Endothelial cell of umbilical vein (primary cell): ENCODE results near the gene GRIN3B.

Experiments used
- CTCF ChIP-seq, 2 donors: IDR thresholded peaks; 1 replicate in 1 of 2; 2 replicates in 1 of 2; pipeline ENCODE4 v1.5.1; 2011; ENCODE audit warnings: low read length in 2 of 2, mild to moderate bottlenecking in 2 of 2, moderate library complexity in 2 of 2, control low read depth in 1 of 2, inconsistent platforms in 1 of 2, low read depth in 1 of 2; ENCODE audit not compliant: insufficient read depth in 1 of 2; ENCODE audit errors: extremely low read depth in 1 of 2
- EZH2 ChIP-seq: IDR thresholded peaks from 2 replicates; pipeline ENCODE4 v1.6.1; 2012; ENCODE audit warnings: borderline replicate concordance, low read depth, mild to moderate bottlenecking, moderate library complexity, low read length, inconsistent platforms; ENCODE audit not compliant: severe bottlenecking
- FOS ChIP-seq: IDR thresholded peaks from 2 replicates; pipeline ENCODE4 v1.6.1; 2011; ENCODE audit warnings: mild to moderate bottlenecking, low read length, moderate library complexity, borderline replicate concordance; ENCODE audit not compliant: insufficient read depth
- GATA2 ChIP-seq: IDR thresholded peaks from 2 replicates; pipeline ENCODE4 v1.7.0; 2011; ENCODE audit warnings: low read depth, mild to moderate bottlenecking, moderate library complexity, mixed read lengths, low read length; ENCODE audit not compliant: insufficient read length, insufficient read depth
- MAX ChIP-seq: IDR thresholded peaks from 2 replicates; pipeline ENCODE4 v1.6.1; 2011; ENCODE audit not compliant: insufficient read depth, insufficient read length
- MYC ChIP-seq: IDR thresholded peaks from one replicate; pipeline ENCODE4 v1.6.1; 2011; ENCODE audit warnings: mild to moderate bottlenecking, low read depth, low read length
- POLR2A ChIP-seq: IDR thresholded peaks from 2 replicates; pipeline ENCODE4 v1.6.1; 2012; ENCODE audit warnings: low read depth, mild to moderate bottlenecking, control low read depth, low read length
- POLR2AphosphoS5 ChIP-seq: IDR thresholded peaks from 2 replicates; pipeline ENCODE4 v1.6.1; 2012; ENCODE audit warnings: low read depth, mild to moderate bottlenecking, control low read depth, low read length, moderate library complexity; ENCODE audit not compliant: insufficient read depth

- TF ChIP-seq CTCF (IDR thresholded peaks at IDR 0.05; ENCODE audit: extremely low read depth in 1 of 2, insufficient read depth in 1 of 2, low read depth in 1 of 2, low read length in 2 of 2) (no peak), EZH2 (no peak), POLR2AphosphoS5 (no peak), POLR2A (no peak), MAX (no peak), FOS (no peak), GATA2 (no peak), MYC (no peak)
Observed at GRCh38 chr19:1004204-1004802, 4.1 kb downstream of the GRIN3B start.
